Fibroblast of pulmonary artery (primary cell): ENCODE data around the gene B4GALT7.
A peak's percentile ranks its signal among the peaks of the same experiment; 100 is the strongest.

Experiments
- DNase-seq: peaks from one replicate; pipeline ENCODE4 v3.0.0-alpha.2; 2010; ENCODE audit warnings: low read depth
- H3K4me3 ChIP-seq: replicated peaks from 2 replicates; pipeline ENCODE4 v1.5.1; 2011; ENCODE audit warnings: low read depth, mild to moderate bottlenecking, control low read depth, low read length, moderate library complexity
- CTCF ChIP-seq: IDR thresholded peaks from 2 replicates; pipeline ENCODE4 v1.5.1; 2011; ENCODE audit warnings: mild to moderate bottlenecking, control low read depth, low read length, inconsistent platforms; ENCODE audit errors: missing control alignments

B4GALT7 gene

DNA sequence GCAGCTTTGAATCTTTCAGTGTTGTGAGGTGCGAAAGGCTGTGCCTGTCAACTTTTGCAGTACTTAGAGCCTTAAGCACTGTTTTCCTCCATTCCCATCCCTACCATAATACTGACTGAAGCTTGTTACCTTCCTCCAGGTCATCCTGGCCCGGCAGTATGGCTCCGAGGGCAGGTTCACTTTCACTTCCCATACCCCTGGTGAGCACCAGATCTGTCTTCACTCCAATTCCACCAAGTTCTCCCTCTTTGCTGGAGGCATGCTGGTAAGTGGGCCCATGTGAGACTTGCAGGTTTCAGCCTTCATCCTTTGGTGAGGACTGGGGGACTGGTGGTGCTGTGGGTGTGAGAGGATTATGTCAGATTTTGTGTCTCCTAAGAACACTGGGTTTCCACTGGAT, 6.4 kb upstream of the B4GALT7 start:
- DNase-seq = no peak
- peak overlapping the region; percentile 96 for H3K4me3 ChIP-seq
- no peak for TF ChIP-seq CTCF

- DNase-seq = no peak
- no peak overlapping the region for H3K4me3 ChIP-seq
- TF ChIP-seq CTCF = no peak
Observed at GRCh38 chr5:177594071-177594470, 5.9 kb upstream of the B4GALT7 start.

GRCh38 chr5:177595026-177595585, 4.8 kb upstream of the B4GALT7 start:
- H3K4me3 ChIP-seq = no peak overlapping the region
- no peak for TF ChIP-seq CTCF
- DNase-seq = no peak

DNA sequence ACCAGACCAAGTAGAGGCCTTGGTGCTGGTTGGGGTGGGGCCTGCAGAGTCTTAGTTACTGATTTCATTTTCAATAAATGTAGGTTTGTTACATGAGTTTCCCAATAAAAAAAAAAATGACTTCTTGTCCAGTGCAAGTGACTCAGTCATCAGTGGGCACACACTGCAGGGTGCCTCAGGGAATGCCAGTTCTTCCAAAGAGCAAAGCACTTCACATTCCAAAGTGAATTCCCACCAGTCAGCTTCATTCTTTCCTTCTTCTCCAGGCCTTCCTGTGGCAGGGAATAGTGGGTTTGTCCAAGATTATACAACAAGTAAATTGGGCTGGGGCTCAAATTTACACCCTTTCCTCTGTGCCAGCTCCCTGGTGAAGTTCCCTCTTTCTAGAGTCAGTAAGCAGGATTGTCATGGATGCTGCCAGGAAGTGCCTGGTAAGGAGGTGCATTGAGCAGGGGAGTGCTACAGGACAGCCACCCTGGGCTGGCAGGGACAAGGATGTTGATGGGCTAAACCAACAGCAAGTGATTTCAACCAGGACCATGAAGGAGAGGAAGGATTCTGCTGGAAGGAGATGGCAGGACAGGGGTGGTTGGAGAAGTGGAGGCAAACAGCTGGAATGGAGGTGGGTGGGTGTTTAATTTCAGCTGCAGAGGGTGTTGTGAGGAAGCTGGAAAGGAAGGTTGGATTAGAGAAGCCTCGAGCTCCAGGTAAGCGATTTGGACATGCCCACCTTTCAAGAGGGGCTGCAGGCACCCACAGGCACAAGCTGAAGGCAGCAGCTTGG, 3.7 kb upstream of the B4GALT7 start:
- H3K4me3 ChIP-seq = no peak overlapping the region
- no peak for TF ChIP-seq CTCF
- DNase-seq = no peak

DNA sequence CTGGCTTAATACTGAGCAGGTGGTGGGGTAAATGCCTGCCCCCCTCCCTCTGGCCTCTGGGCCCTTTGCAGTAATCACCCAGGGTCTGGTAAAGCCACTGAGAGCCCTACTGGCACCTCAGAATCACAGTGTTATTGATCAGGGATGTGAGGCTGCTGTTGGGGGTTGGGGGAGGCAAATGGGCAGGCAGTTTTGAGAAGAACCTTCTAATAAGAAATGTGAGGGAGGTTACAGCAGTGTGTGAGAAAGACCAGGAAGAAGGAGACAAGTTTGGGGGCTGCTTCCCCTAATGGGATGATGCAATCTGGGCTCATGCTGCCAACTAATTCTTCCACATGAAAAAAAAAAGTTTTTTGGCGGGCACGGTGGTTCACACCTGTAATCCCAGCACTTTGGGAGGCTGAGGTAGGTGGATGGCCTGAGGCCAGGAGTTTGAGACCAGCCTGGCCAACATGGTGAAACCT, 3.1 kb upstream of the B4GALT7 start:
- no peak overlapping the region for H3K4me3 ChIP-seq
- no peak for TF ChIP-seq CTCF
- no peak for DNase-seq

DNA sequence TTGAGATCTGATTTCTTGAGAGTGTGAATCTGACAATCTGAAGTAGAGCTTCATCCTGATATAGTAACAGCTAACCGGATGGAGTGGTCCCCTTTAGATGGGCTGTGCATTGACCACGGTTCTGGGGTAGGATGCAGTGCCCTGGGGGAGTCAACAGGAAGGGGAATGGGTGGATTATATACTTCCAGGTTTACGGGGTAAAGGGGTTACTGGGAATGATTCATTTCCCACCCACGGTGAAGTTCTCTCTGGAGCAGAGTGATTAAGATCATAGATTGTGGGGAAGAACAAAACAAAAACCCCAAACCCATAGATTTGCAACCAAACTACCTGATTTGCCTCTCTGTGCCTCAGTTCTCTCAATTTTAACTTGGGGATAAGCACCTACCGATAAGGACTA, 1.5 kb upstream of the B4GALT7 start:
- no peak for DNase-seq
- TF ChIP-seq CTCF = no peak
- no peak overlapping the region for H3K4me3 ChIP-seq

- no peak for TF ChIP-seq CTCF
- DNase-seq = peak; percentile 30
- peak overlapping the region; percentile 82 for H3K4me3 ChIP-seq
Observed at GRCh38 chr5:177600508-177601018, 631 bp downstream of the B4GALT7 start.
